MCF 10A (cell line): ENCODE results near the gene MPZL2. TPM values are rescaled to one million over a fixed set of nuclear protein-coding genes. Genes with fewer than 3 reads are reported as not detected.

Experiments
- BruUV-seq: library from RNA; stranded (reverse); fragments of 400-500 nt; replicated peaks from 2 replicates; lab custom pipeline; 2021; lab: Mats Ljungman, UMichigan
- CTCF ChIA-PET: fragments of 300-600 bp; sonication (Branson Sonifier 250); formaldehyde crosslinking; extraction: SDS; loops from one replicate; lab custom pipeline; 2021; ENCODE audit warnings: antibody characterized with exemption, inconsistent platforms; lab: Yijun Ruan, JAX
- POLR2A ChIA-PET: fragments of 300-600, 350-650 bp; sonication (Branson Sonifier 250); formaldehyde crosslinking; extraction: SDS; loops from one replicate; lab custom pipeline; 2020; ENCODE audit warnings: antibody characterized with exemption, inconsistent platforms; lab: Yijun Ruan, JAX
- DNase-seq: peaks from one replicate; pipeline ENCODE4 v3.0.0-alpha.2; 2018; ENCODE audit not compliant: unreplicated experiment
- H3K27ac Mint-ChIP-seq: one replicate; pipeline ENCODE4 v1.8.0; 2022; ENCODE audit warnings: mild to moderate bottlenecking, low read depth, mixed read lengths; ENCODE audit not compliant: unreplicated experiment
- H3K27me3 Mint-ChIP-seq: one replicate; pipeline ENCODE4 v1.8.0; 2022; ENCODE audit warnings: mixed read lengths; ENCODE audit not compliant: insufficient read depth, unreplicated experiment
- H3K36me3 Mint-ChIP-seq: one replicate; pipeline ENCODE4 v1.8.0; 2022; ENCODE audit warnings: mild to moderate bottlenecking, moderate library complexity, mixed read lengths; ENCODE audit not compliant: insufficient read depth, unreplicated experiment
- H3K4me1 Mint-ChIP-seq: one replicate; pipeline ENCODE4 v1.8.0; 2022; ENCODE audit warnings: mixed read lengths; ENCODE audit not compliant: insufficient read depth, unreplicated experiment
- H3K4me3 Mint-ChIP-seq: one replicate; pipeline ENCODE4 v1.8.0; 2022; ENCODE audit warnings: mild to moderate bottlenecking, moderate library complexity, mixed read lengths; ENCODE audit not compliant: unreplicated experiment
- H3K9me3 Mint-ChIP-seq: one replicate; pipeline ENCODE4 v1.8.0; 2022; ENCODE audit warnings: mixed read lengths; ENCODE audit not compliant: unreplicated experiment
- CTCF ChIP-seq: fragments of 200-600 bp; IDR thresholded peaks from one replicate; pipeline ENCODE4 v1.8.0; 2022; ENCODE audit warnings: antibody characterized with exemption, mild to moderate bottlenecking; ENCODE audit not compliant: unreplicated experiment
- intact Hi-C: fragments of 100-400 bp; cut with micrococcal nuclease; formaldehyde crosslinking; loops from 2 replicates; pipeline ENCODE4 v1.14.1; 2022
- total RNA-seq: library from RNA; stranded (reverse); gene quantifications from 2 replicates; pipeline ENCODE4 v1.2.3, GENCODE V29; 2022

MPZL2 gene
- total RNA-seq, 1 experiment from 2014 or later: 13.7 TPM

DNA sequence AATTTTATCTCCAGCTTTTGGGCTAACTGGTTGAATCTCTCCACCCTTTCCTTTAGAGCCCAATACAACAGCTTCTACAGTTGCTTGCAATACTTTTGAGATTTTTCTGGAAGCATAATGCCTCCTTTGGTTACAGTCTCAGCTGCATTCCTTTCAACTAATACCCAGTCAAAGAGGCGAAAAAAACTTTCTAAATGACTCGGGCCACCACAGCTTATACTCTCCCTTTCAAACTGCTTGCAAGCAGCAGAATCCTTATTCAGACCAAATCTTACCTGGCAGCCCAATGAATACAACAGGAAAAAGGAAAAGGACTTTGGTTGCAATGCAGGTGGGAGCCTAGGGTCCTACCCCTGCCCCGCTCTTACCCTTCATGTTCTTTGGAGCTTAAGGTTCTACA is 55.1 kb downstream of the MPZL2 start:
- H3K9me3 Mint-ChIP-seq: no peaks in the 10 kb centered on the region
- no TSS peak for BruUV-seq
- ChIA-PET CTCF (interaction anchor here (0.9 to 2.3 kb wide), 2 partner anchors 10 to 15 kb away, joined by 3 to 11 read pairs; no protein-coding TSS in a partner anchor), POLR2A (interaction anchor here (1.3 kb wide), 1 partner anchor 43 kb away, joined by 3 read pairs; the partner anchor contains the start of gene MPZL3)
- H3K36me3 Mint-ChIP-seq: no peaks in the 10 kb centered on the region
- DNase-seq: no peak
- H3K4me3 Mint-ChIP-seq: no peak overlapping the region
- TF ChIP-seq CTCF: no peak
- H3K27me3 Mint-ChIP-seq: peaks cover 46% of the 10 kb centered on the region
- no peaks in the 10 kb centered on the region for H3K4me1 Mint-ChIP-seq
- intact Hi-C loops: no loop called here
- H3K27ac Mint-ChIP-seq: no peak overlapping the region

GRCh38 chr11:118207079-118207478 is 57.0 kb downstream of the MPZL2 start:
- CTCF ChIA-PET: interaction anchor here (2.3 kb wide), 1 partner anchor 8 kb away, joined by 11 read pairs; no protein-coding TSS in a partner anchor
- H3K27ac Mint-ChIP-seq: no peak overlapping the region
- H3K27me3 Mint-ChIP-seq: peaks cover 26% of the 10 kb centered on the region
- H3K4me3 Mint-ChIP-seq: no peak overlapping the region
- no TSS peak for BruUV-seq
- no peak for TF ChIP-seq CTCF
- H3K36me3 Mint-ChIP-seq: no peaks in the 10 kb centered on the region
- no peaks in the 10 kb centered on the region for H3K4me1 Mint-ChIP-seq
- H3K9me3 Mint-ChIP-seq: no peaks in the 10 kb centered on the region
- intact Hi-C loops: no loop called here
- POLR2A ChIA-PET: no interaction called here
- no peak for DNase-seq

DNA sequence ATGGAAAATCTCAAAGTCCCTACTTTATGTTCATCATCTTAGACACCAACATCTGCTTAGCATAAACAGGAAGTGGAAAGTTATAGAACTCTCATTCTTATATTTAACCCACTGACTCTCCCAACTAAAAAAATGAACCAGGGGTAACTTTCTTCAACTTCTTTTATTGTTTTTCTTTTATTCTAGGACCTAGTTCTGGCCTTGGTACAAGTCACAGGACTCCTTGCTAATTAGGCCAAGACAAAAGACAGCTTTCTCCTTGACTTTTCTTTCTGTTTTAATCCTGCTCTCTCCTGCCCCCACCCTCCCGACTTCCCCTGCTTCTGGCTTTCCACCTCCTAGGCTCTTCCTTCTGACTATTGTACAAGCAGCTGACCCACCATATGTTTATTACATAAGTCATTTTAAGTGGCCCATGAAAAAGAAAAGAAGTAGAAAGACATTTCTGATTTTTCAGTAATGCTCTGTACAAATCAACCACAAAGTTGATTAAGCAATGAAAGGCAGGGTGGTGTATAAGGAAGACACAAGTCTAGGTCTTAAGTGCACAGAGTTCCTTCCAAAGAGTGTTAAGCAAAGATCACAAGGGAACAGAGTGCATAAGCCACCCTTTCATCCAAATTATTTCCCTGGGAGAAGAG is 57.6 kb downstream of the MPZL2 start:
- H3K4me3 Mint-ChIP-seq: no peak overlapping the region
- DNase-seq: no peak
- ChIA-PET CTCF (interaction anchor here (0.8 kb wide), 1 partner anchor 147 kb away, joined by 4 read pairs; no protein-coding TSS in a partner anchor), POLR2A (interaction anchor here (0.7 kb wide), 1 partner anchor 46 kb away, joined by 3 read pairs; the partner anchor contains the start of gene MPZL3)
- H3K4me1 Mint-ChIP-seq: no peaks in the 10 kb centered on the region
- peaks cover 21% of the 10 kb centered on the region for H3K27me3 Mint-ChIP-seq
- H3K36me3 Mint-ChIP-seq: no peaks in the 10 kb centered on the region
- intact Hi-C loops: no loop called here
- H3K27ac Mint-ChIP-seq: no peak overlapping the region
- BruUV-seq: no TSS peak
- no peak for TF ChIP-seq CTCF
- H3K9me3 Mint-ChIP-seq: no peaks in the 10 kb centered on the region

DNA sequence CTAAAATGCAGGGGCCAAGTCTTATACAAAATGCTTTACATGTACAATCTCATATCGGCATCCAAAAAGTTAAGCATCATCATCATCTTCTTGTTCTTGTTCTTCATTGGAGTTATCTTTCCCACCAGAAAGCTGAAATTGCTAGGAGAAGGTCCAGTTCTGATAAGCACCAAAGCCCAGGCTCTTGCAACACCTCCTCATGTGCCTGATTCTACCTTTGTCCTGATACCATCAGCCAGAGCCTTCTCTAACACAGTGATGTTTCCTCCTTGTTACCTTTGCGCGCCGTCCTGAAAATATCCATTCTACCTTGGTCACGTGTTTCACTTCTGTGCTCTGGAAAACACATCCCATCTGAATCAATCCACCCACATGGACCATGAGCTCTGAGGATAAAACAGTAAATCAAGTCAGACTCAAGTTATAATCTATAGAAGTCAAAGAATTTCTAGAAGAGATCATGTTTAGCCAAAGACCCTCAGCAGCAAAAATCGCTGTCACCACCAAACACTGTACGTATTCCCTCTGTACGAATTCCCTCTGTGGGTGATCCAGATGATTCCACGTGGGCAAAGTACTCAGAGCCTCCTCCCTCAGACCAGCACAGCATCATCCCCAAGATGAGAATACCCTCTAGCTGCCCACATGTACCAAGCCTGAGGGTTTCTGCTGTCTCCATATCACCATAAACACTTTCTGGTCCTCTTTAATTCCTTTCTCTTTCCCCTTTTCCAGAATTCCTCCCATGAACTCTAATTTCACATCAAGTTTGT is 58.3 kb downstream of the MPZL2 start:
- POLR2A ChIA-PET: interaction anchor here (0.7 kb wide), 1 partner anchor 47 kb away, joined by 3 read pairs; the partner anchor contains the start of gene MPZL3

More for the DNA sequence above, 58.3 kb downstream of the MPZL2 start:
- CTCF ChIA-PET: interaction anchor here (0.6 to 0.8 kb wide), 2 partner anchors 63 to 147 kb away, joined by 3 to 4 read pairs; no protein-coding TSS in a partner anchor
- no TSS peak for BruUV-seq
- Mint-ChIP-seq H3K27me3 (peaks cover 21% of the 10 kb centered on the region), H3K4me3 (no peak overlapping the region), H3K27ac (no peak overlapping the region), H3K4me1 (no peaks in the 10 kb centered on the region), H3K36me3 (no peaks in the 10 kb centered on the region), H3K9me3 (no peaks in the 10 kb centered on the region)
- intact Hi-C loops: no loop called here
- DNase-seq: no peak
- TF ChIP-seq CTCF: no peak
